Glutamatergic neuron (in vitro differentiated cells): ENCODE data around the gene SHLD1. TPM values are rescaled to one million over a fixed set of nuclear protein-coding genes. Genes with fewer than 3 reads are reported as not detected.
"Not testable (repeated sequence)": the region's sequence is repeated elsewhere in the genome, so short reads cannot be mapped to it uniquely, and the experiment has no call there.

Experiments used
- DNase-seq: peaks from one replicate; pipeline ENCODE4 v3.0.0; 2022
- H3K27ac Mint-ChIP-seq: one replicate; pipeline ENCODE4 v1.8.0; 2020; ENCODE audit warnings: mild to moderate bottlenecking, mixed read lengths, inconsistent platforms; ENCODE audit not compliant: unreplicated experiment
- H3K27me3 Mint-ChIP-seq: one replicate; pipeline ENCODE4 v1.8.0; 2020; ENCODE audit warnings: mild to moderate bottlenecking, moderate library complexity, mixed read lengths, inconsistent platforms; ENCODE audit not compliant: unreplicated experiment
- H3K36me3 Mint-ChIP-seq: one replicate; pipeline ENCODE4 v1.8.0; 2020; ENCODE audit warnings: mild to moderate bottlenecking, mixed read lengths, inconsistent platforms; ENCODE audit not compliant: unreplicated experiment
- H3K4me1 Mint-ChIP-seq: one replicate; pipeline ENCODE4 v1.8.0; 2020; ENCODE audit warnings: mild to moderate bottlenecking, low read depth, mixed read lengths, inconsistent platforms; ENCODE audit not compliant: unreplicated experiment
- H3K4me3 Mint-ChIP-seq: one replicate; pipeline ENCODE4 v1.8.0; 2020; ENCODE audit warnings: mild to moderate bottlenecking, mixed read lengths, inconsistent platforms; ENCODE audit not compliant: unreplicated experiment
- H3K9me3 Mint-ChIP-seq: one replicate; pipeline ENCODE4 v1.8.0; 2020; ENCODE audit warnings: mild to moderate bottlenecking, moderate library complexity, mixed read lengths, inconsistent platforms; ENCODE audit not compliant: unreplicated experiment
- CTCF ChIP-seq: fragments of 200-600 bp; sonication (generic); IDR thresholded peaks from one replicate; pipeline ENCODE4 v1.5.0; 2021; ENCODE audit not compliant: partially characterized antibody, unreplicated experiment
- total RNA-seq: library from RNA; stranded (reverse); fragmentation: NEBNext Ultra II Directional; extraction: Animal tissue kit (Norgen Biotek cat#: 25700); gene quantifications from one replicate; pipeline ENCODE4 v1.2.1, GENCODE V29; 2021; ENCODE audit not compliant: unreplicated experiment

Gene SHLD1
- total RNA-seq, 1 donor from 2014 or later, result 4.0 TPM

GRCh38 chr20:5735845-5736510 lies 14.2 kb upstream of the SHLD1 start:
- TF ChIP-seq CTCF, result no peak
- DNase-seq, result no peak
- Mint-ChIP-seq H3K4me1 (peaks cover 3% of the 10 kb centered on the region), H3K36me3 (no peaks in the 10 kb centered on the region), H3K27ac (no peak overlapping the region), H3K27me3 (peaks cover 2% of the 10 kb centered on the region), H3K9me3 (no peaks in the 10 kb centered on the region), H3K4me3 (no peak overlapping the region)

GRCh38 chr20:5737619-5737953 lies 12.6 kb upstream of the SHLD1 start:
- no peak for TF ChIP-seq CTCF
- no peak overlapping the region for H3K27ac Mint-ChIP-seq
- no peaks in the 10 kb centered on the region for H3K36me3 Mint-ChIP-seq
- peaks cover 3% of the 10 kb centered on the region for H3K4me1 Mint-ChIP-seq
- H3K4me3 Mint-ChIP-seq, result no peak overlapping the region
- peaks cover 2% of the 10 kb centered on the region for H3K27me3 Mint-ChIP-seq
- DNase-seq, result no peak
- H3K9me3 Mint-ChIP-seq, result no peaks in the 10 kb centered on the region

- H3K4me3 Mint-ChIP-seq, result no peak overlapping the region
- no peaks in the 10 kb centered on the region for H3K36me3 Mint-ChIP-seq
- no peak for TF ChIP-seq CTCF
- peaks cover 2% of the 10 kb centered on the region for H3K27me3 Mint-ChIP-seq
- H3K9me3 Mint-ChIP-seq, result no peaks in the 10 kb centered on the region
- H3K4me1 Mint-ChIP-seq, result peaks cover 3% of the 10 kb centered on the region
- no peak for DNase-seq
- no peak overlapping the region for H3K27ac Mint-ChIP-seq
These were observed 12.2 kb upstream of the SHLD1 start for GRCh38 chr20:5737966-5738365.

- not testable (repeated sequence) for H3K27ac Mint-ChIP-seq, H3K36me3 Mint-ChIP-seq, H3K27me3 Mint-ChIP-seq, H3K4me1 Mint-ChIP-seq, H3K9me3 Mint-ChIP-seq, H3K4me3 Mint-ChIP-seq, DNase-seq
These were observed 9.6 kb upstream of the SHLD1 start for GRCh38 chr20:5740643-5741042.

GRCh38 chr20:5741089-5741488 lies 9.1 kb upstream of the SHLD1 start:
- Mint-ChIP-seq H3K27me3 (no peaks in the 10 kb centered on the region), H3K4me3 (no peak overlapping the region), H3K27ac (no peak overlapping the region), H3K9me3 (no peaks in the 10 kb centered on the region), H3K4me1 (peaks cover 2% of the 10 kb centered on the region), H3K36me3 (no peaks in the 10 kb centered on the region)
- no peak for DNase-seq
- no peak for TF ChIP-seq CTCF
